ENCODE results near the gene ASCL5. TPM values are rescaled to one million over a fixed set of nuclear protein-coding genes. Genes with fewer than 3 reads are reported as not detected.
A peak's percentile ranks its signal among the peaks of the same experiment; 100 is the strongest.

The ASCL5 gene
- polyA plus RNA-seq, 4 donors: 0.15 TPM; not detected in 2

DNA sequence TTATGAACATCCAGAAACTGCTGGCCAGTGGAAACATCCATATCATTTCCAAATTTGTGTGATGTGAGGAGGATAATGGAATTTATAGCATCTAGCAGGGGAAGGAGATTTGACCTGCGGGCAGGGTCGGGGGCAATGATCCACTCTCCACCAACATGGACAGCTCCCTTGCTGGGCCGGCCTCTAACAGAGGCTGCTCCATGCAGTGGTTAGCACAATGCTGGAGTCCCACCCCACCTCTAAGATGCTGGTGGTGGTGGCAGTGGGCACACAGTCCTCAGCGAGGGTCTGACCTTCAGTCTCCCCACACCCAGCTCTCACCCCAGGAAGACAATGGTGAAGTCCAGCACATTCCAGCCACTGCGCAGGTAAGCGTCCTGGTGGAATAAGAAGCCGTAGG, 33.4 kb downstream of the ASCL5 start:
- Histone ChIP-seq H3K9me3 (ENCODE audit: control insufficient read depth in 2 of 2, insufficient read depth in 1 of 2, low read depth in 1 of 2, low read length in 1 of 2) (no peaks in the 10 kb centered on the region), H3K36me3 (ENCODE audit: control insufficient read depth in 3 of 3, insufficient read depth in 2 of 3, low read depth in 1 of 3, low read length in 3 of 3) (no peaks in the 10 kb centered on the region), H3K4me3 (ENCODE audit: low read depth in 1 of 3, low read length in 3 of 3) (no peak overlapping the region), H3K27ac (ENCODE audit: low read depth in 1 of 3, low read length in 2 of 3) (no peak overlapping the region), H3K27me3 (ENCODE audit: control insufficient read depth in 3 of 3, insufficient read depth in 3 of 3, low read length in 3 of 3) (peaks cover 0 to 3% (median 2%) of the 10 kb centered on the region in 3 donors), H3K4me1 (ENCODE audit: control insufficient read depth in 3 of 3, insufficient read depth in 2 of 3, low read depth in 1 of 3, low read length in 2 of 3) (no peaks in the 10 kb centered on the region)
- FAIRE-seq (no peak), DNase-seq (no peak)
- 87 to 91% (median 90%) methylated on average over 7 of the region's 7 CpGs for WGBS, 3 donors

DNA sequence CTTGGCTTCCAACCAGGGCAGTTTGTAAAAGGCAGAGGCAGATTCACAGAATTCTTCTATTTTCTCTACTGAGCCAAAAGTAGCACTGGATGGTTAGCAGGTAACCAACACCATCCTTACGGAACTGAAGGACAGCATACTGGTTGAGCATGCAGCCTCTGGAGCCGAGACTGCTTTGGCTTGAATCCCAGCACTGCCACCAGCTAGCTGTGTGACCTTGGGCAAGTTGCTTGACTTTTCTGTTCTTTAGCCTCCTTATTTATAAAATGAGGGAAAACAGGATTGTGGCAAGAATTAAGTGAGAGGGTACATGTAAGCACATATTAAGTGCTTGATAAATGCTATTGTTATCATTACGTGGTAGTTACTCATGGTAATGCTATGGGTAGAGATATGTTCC, 34.2 kb downstream of the ASCL5 start:
- Histone ChIP-seq H3K9me3 (ENCODE audit: control insufficient read depth in 2 of 2, insufficient read depth in 1 of 2, low read depth in 1 of 2, low read length in 1 of 2) (no peaks in the 10 kb centered on the region), H3K27ac (ENCODE audit: low read depth in 1 of 3, low read length in 2 of 3) (no peak overlapping the region), H3K4me3 (ENCODE audit: low read depth in 1 of 3, low read length in 3 of 3) (no peak overlapping the region), H3K27me3 (ENCODE audit: control insufficient read depth in 3 of 3, insufficient read depth in 3 of 3, low read length in 3 of 3) (peaks cover 0 to 3% (median 2%) of the 10 kb centered on the region in 3 donors), H3K36me3 (ENCODE audit: control insufficient read depth in 3 of 3, insufficient read depth in 2 of 3, low read depth in 1 of 3, low read length in 3 of 3) (no peaks in the 10 kb centered on the region), H3K4me1 (ENCODE audit: control insufficient read depth in 3 of 3, insufficient read depth in 2 of 3, low read depth in 1 of 3, low read length in 2 of 3) (no peaks in the 10 kb centered on the region)
- no peak for FAIRE-seq
- no peak for DNase-seq
- 77 to 88% (median 82%) methylated on average over 3 of the region's 3 CpGs for WGBS, 3 donors

DNA sequence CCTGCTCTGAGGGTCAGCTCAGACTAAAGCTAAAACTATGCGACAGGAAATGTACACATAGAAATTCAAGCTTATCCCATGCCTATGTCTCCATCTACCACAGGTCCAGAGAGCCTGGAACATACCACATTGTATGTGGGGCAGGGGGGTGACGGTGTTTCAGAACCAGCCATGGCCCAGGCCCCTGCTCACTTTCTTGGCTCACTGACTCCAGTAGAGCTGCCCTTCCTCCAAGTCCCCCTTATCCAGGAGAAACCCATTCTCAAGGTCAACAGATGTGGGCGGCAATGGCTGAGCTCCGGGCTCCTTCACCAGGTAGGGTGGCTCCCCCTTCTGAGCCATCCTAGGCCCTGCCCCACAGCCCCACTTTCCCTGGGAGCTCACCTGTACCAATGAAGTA, 35.7 kb downstream of the ASCL5 start:
- no peak overlapping the region for H3K4me3 ChIP-seq (ENCODE audit: low read depth in 1 of 3, low read length in 3 of 3)
- H3K27me3 ChIP-seq (ENCODE audit: control insufficient read depth in 3 of 3, insufficient read depth in 3 of 3, low read length in 3 of 3): peaks cover 0 to 2% (median 0%) of the 10 kb centered on the region in 3 donors
- DNase-seq (no peak), FAIRE-seq (no peak)
- H3K27ac ChIP-seq (ENCODE audit: low read depth in 1 of 3, low read length in 2 of 3): no peak overlapping the region
- H3K4me1 ChIP-seq (ENCODE audit: control insufficient read depth in 3 of 3, insufficient read depth in 2 of 3, low read depth in 1 of 3, low read length in 2 of 3): no peaks in the 10 kb centered on the region
- H3K9me3 ChIP-seq (ENCODE audit: control insufficient read depth in 2 of 2, insufficient read depth in 1 of 2, low read depth in 1 of 2, low read length in 1 of 2): no peaks in the 10 kb centered on the region
- WGBS, 3 donors: 77 to 81% (median 79%) methylated on average over 4 of the region's 4 CpGs
- no peaks in the 10 kb centered on the region for H3K36me3 ChIP-seq (ENCODE audit: control insufficient read depth in 3 of 3, insufficient read depth in 2 of 3, low read depth in 1 of 3, low read length in 3 of 3)

DNA sequence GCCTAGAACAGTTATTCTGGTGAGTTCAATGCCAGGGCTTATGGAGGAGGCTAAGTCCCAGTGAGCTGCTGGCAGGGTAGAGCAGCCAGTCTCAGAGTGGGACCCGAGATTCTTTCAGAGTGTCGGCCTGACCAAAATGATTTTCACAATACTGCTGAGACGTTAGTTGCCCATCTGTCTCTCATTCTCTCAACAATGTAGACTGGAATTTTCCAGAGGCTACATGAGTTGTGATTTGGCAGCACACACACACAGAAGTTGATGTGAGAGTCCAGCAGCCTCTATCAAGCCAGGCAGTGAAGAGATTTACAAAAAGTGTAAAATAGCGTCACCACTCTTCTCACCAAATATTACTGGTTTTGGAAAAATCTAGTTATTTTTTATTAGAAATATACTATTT, 36.4 kb downstream of the ASCL5 start:
- Histone ChIP-seq H3K27me3 (ENCODE audit: control insufficient read depth in 3 of 3, insufficient read depth in 3 of 3, low read length in 3 of 3) (peaks cover 0 to 2% (median 0%) of the 10 kb centered on the region in 3 donors), H3K4me3 (ENCODE audit: low read depth in 1 of 3, low read length in 3 of 3) (no peak overlapping the region), H3K27ac (ENCODE audit: low read depth in 1 of 3, low read length in 2 of 3) (no peak overlapping the region), H3K9me3 (ENCODE audit: control insufficient read depth in 2 of 2, insufficient read depth in 1 of 2, low read depth in 1 of 2, low read length in 1 of 2) (no peaks in the 10 kb centered on the region), H3K4me1 (ENCODE audit: control insufficient read depth in 3 of 3, insufficient read depth in 2 of 3, low read depth in 1 of 3, low read length in 2 of 3) (no peaks in the 10 kb centered on the region), H3K36me3 (ENCODE audit: control insufficient read depth in 3 of 3, insufficient read depth in 2 of 3, low read depth in 1 of 3, low read length in 3 of 3) (no peaks in the 10 kb centered on the region)
- WGBS, 3 donors: 77 to 95% (median 85%) methylated on average over 4 of the region's 4 CpGs
- DNase-seq: no peak
- no peak for FAIRE-seq

DNA sequence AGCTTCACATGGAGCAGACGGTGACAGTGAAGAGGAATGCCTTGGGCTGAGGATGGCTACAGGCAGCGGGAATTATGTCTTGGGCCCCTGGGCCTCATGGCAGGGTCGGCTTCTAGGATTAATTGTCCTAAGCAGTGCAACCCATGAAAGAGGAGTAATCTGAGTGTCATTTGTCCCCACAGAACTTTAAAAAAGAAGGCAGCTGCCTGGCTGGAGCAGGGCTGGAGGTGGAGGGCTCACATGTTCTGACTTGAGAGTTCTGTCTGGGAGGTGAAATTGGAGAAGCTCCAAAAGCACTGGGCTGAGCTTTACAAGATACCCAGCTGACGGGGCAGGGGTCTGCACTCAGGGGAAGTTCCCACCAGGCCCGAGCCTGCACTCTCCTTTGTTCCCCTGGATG, 37.4 kb downstream of the ASCL5 start:
- Histone ChIP-seq H3K27ac (ENCODE audit: low read depth in 1 of 3, low read length in 2 of 3) (no peak overlapping the region), H3K4me3 (ENCODE audit: low read depth in 1 of 3, low read length in 3 of 3) (no peak overlapping the region), H3K36me3 (ENCODE audit: control insufficient read depth in 3 of 3, insufficient read depth in 2 of 3, low read depth in 1 of 3, low read length in 3 of 3) (no peaks in the 10 kb centered on the region), H3K4me1 (ENCODE audit: control insufficient read depth in 3 of 3, insufficient read depth in 2 of 3, low read depth in 1 of 3, low read length in 2 of 3) (no peaks in the 10 kb centered on the region), H3K27me3 (ENCODE audit: control insufficient read depth in 3 of 3, insufficient read depth in 3 of 3, low read length in 3 of 3) (peaks cover 0 to 2% (median 0%) of the 10 kb centered on the region in 3 donors), H3K9me3 (ENCODE audit: control insufficient read depth in 2 of 2, insufficient read depth in 1 of 2, low read depth in 1 of 2, low read length in 1 of 2) (no peaks in the 10 kb centered on the region)
- FAIRE-seq (no peak), DNase-seq (no peak)
- 83 to 90% (median 85%) methylated on average over 5 of the region's 5 CpGs for WGBS, 3 donors

DNA sequence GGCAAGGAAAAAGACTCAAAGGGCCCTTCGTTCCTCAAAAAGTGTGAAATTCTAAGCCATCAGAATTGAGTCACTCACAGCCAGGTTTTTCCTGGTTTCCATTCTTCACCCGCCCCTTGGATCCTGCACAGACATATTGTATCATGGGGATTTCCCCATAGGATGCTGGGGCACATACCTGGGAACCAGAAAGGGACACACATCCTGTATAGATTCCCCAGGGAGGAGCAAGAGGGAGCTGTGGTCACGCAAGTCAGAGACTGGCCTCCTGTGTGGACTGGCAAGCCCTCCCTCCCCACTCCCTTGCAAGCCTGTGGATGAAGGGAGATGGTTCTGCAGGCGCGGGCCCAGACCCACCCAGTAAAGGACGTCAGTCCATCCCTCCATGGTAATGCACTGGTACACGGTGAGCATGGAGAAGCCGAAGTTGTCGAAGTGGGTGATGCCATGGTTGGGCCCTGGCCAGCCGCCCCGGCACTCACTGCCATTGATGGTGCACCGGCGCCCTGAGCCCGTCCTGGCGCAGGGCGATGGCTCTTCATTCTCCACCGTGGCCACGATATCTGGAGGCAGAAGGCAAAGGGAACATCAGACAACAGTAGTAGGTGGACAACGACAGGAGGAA, 38.0 kb downstream of the ASCL5 start:
- no peak for FAIRE-seq

DNA sequence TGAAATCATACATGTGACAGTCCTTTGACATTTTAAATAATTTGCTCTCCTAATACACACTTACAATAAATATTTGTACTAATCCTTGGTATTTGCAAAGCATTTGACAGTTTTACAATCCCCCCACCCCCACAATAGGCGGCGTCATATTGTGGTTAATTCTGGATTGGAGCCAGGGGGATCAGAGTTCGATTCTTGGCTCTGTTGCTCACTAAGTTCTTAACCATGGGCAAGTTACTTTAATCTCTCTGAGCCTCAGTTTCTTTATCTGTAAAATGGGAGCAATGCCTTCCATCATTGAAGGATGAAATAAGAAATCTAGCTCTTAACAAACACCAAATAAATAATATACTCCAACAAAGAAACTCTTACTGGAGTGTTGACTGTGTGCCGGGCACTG, 38.6 kb downstream of the ASCL5 start:
- Histone ChIP-seq H3K36me3 (ENCODE audit: control insufficient read depth in 3 of 3, insufficient read depth in 2 of 3, low read depth in 1 of 3, low read length in 3 of 3) (no peaks in the 10 kb centered on the region), H3K4me3 (ENCODE audit: low read depth in 1 of 3, low read length in 3 of 3) (no peak overlapping the region), H3K27me3 (ENCODE audit: control insufficient read depth in 3 of 3, insufficient read depth in 3 of 3, low read length in 3 of 3) (peaks cover 0 to 2% (median 2%) of the 10 kb centered on the region in 3 donors), H3K27ac (ENCODE audit: low read depth in 1 of 3, low read length in 2 of 3) (no peak overlapping the region), H3K4me1 (ENCODE audit: control insufficient read depth in 3 of 3, insufficient read depth in 2 of 3, low read depth in 1 of 3, low read length in 2 of 3) (no peaks in the 10 kb centered on the region), H3K9me3 (ENCODE audit: control insufficient read depth in 2 of 2, insufficient read depth in 1 of 2, low read depth in 1 of 2, low read length in 1 of 2) (no peaks in the 10 kb centered on the region)
- DNase-seq: peak in 1 of 2 donors; percentile 14
- no peak for FAIRE-seq
- WGBS, 3 donors: 26 to 58% (median 33%) methylated on average over 4 of the region's 4 CpGs

More for the DNA sequence above, 38.0 kb downstream of the ASCL5 start:
- no peak overlapping the region for H3K4me3 ChIP-seq (ENCODE audit: low read depth in 1 of 3, low read length in 3 of 3)
- 87 to 92% (median 90%) methylated on average over 19 of the region's 19 CpGs for WGBS, 3 donors
- no peak for DNase-seq
- H3K9me3 ChIP-seq (ENCODE audit: control insufficient read depth in 2 of 2, insufficient read depth in 1 of 2, low read depth in 1 of 2, low read length in 1 of 2): no peaks in the 10 kb centered on the region
- H3K4me1 ChIP-seq (ENCODE audit: control insufficient read depth in 3 of 3, insufficient read depth in 2 of 3, low read depth in 1 of 3, low read length in 2 of 3): no peaks in the 10 kb centered on the region
- H3K27ac ChIP-seq (ENCODE audit: low read depth in 1 of 3, low read length in 2 of 3): no peak overlapping the region
- peaks cover 0 to 2% (median 2%) of the 10 kb centered on the region in 3 donors for H3K27me3 ChIP-seq (ENCODE audit: control insufficient read depth in 3 of 3, insufficient read depth in 3 of 3, low read length in 3 of 3)
- no peaks in the 10 kb centered on the region for H3K36me3 ChIP-seq (ENCODE audit: control insufficient read depth in 3 of 3, insufficient read depth in 2 of 3, low read depth in 1 of 3, low read length in 3 of 3)

DNA sequence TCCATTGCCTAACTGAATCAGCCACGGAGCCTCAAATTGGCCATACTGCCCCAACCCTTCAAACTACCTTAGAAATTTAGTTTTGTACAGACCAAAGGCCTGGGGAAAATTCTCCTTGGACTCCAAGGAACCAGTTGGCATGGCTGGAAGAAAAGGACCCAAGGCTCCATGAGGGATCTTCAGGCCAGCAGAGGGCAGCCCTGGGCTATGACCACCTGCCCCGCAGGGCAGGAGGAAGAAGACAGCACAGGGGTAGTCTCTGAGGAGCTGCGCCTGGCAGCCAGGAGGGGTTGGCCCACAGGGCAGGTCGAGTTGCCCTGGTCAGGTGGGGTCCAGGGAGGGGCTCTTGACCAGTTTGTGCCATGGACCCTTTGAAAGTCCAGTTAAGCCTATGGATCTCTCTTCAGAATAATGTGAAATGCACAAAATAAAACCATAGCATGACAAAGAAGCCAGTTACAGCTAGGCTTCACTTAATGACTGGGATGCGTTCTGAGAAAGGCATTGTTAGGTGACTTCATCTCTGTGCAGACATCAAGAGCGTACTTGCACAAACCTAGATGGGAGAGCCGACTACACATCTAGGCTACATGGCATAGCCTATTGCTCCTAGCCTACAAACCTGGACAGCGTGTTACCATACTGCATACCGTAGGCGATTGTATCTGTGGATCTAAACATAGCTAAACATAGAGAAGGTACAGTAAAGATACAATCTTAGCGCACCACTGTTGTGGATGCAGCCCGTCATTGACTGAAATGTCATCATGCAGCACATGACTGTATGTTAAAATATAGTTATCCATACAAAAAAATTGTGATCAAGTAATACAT, 40.9 kb downstream of the ASCL5 start:
- Histone ChIP-seq H3K4me1 (ENCODE audit: control insufficient read depth in 3 of 3, insufficient read depth in 2 of 3, low read depth in 1 of 3, low read length in 2 of 3) (no peaks in the 10 kb centered on the region), H3K27me3 (ENCODE audit: control insufficient read depth in 3 of 3, insufficient read depth in 3 of 3, low read length in 3 of 3) (peaks cover 0 to 8% (median 2%) of the 10 kb centered on the region in 3 donors), H3K27ac (ENCODE audit: low read depth in 1 of 3, low read length in 2 of 3) (no peak overlapping the region), H3K4me3 (ENCODE audit: low read depth in 1 of 3, low read length in 3 of 3) (no peak overlapping the region), H3K9me3 (ENCODE audit: control insufficient read depth in 2 of 2, insufficient read depth in 1 of 2, low read depth in 1 of 2, low read length in 1 of 2) (no peaks in the 10 kb centered on the region), H3K36me3 (ENCODE audit: control insufficient read depth in 3 of 3, insufficient read depth in 2 of 3, low read depth in 1 of 3, low read length in 3 of 3) (no peaks in the 10 kb centered on the region)
- FAIRE-seq (no peak), DNase-seq (peak; percentile 65 to 73)
- WGBS, 3 donors: 60 to 73% (median 61%) methylated on average over 12 of the region's 12 CpGs
